Right atrium auricular region (tissue), 2 donors: ENCODE measurements around the gene ERICH6. TPM values are rescaled to one million over a fixed set of nuclear protein-coding genes. Genes with fewer than 3 reads are reported as not detected.

Experiments used
- DNase-seq: peaks from one replicate; pipeline ENCODE4 v3.0.0-alpha.2; 2019; ENCODE audit warnings: low spot score
- H3K27ac ChIP-seq, 2 donors: fragments of 200-600 bp; sonication (generic); 1 replicate in 1 of 2; 2 replicates in 1 of 2; pipeline ENCODE4 v1.5.1; 2016 to 2019
- H3K27me3 ChIP-seq, 2 donors: fragments of 200-600 bp; sonication (generic); one replicate each; pipeline versions ENCODE4 v1.5.1 to v1.6.0; 2017 to 2019
- H3K36me3 ChIP-seq: fragments of 200-600 bp; sonication (generic); one replicate; pipeline ENCODE4 v1.5.1; 2016
- H3K4me1 ChIP-seq, 2 donors: fragments of 200-600 bp; sonication (generic); one replicate each; pipeline versions ENCODE4 v1.5.1 to v1.6.0; 2017 to 2019
- H3K4me3 ChIP-seq, 2 donors: fragments of 200-600 bp; sonication (generic); 1 replicate in 1 of 2; 2 replicates in 1 of 2; pipeline ENCODE4 v1.5.1; 2017 to 2019; ENCODE audit warnings: mild to moderate bottlenecking in 1 of 2, moderate library complexity in 1 of 2
- H3K9me3 ChIP-seq, 2 donors: fragments of 200-600 bp; sonication (generic); one replicate each; pipeline ENCODE4 v1.5.1; 2019
- total RNA-seq, 2 donors: library from RNA; depleted of rRNA; stranded (reverse); fragments of >200 nt; gene quantifications; one replicate each; pipeline ENCODE4 v1.1.0, GENCODE V29; 2016
- TF ChIP-seq, protein P1 (sequence below), 2 donors: fragments of 200-600 bp; sonication (generic); IDR thresholded peaks; one replicate each; pipeline ENCODE4 v1.5.1; 2019; ENCODE audit warnings: antibody characterized with exemption in 2 of 2

Gene ERICH6
- not detected for total RNA-seq

DNA sequence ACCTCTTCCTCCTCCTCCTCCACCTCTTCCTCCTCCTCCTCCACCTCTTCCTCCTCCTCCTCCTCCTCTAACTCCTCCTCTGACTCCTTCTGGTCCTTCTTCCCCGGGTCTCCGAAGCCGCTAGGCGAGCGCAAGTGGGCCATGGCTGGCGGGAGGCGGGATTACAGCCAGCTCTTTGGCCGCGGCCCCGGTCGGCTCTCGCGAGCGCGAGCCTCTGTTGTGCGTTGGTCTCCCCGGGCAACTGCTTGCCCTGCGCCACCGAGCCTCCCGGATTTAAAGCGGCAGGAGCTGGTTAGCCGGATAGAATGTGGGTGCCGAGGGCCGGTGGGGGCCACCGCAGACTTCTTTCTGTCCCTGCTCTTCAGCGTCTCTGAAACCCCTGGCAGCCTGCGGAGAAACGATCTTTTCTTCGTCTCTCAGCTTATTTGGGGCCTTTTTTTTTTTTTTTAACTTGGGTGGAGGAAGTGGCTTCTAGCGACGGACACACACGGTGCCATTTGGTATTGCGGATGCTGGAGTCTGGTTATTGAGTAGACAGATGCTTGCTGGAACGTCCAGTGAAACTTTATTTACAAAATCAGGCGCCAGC is at the start of gene ERICH6:
TSS of gene ERICH6 (minus strand) at position 165 of the 589 bp plus-strand sequence. CDS start at position 143, 22 bp downstream.
- TF ChIP-seq, protein P1, sequence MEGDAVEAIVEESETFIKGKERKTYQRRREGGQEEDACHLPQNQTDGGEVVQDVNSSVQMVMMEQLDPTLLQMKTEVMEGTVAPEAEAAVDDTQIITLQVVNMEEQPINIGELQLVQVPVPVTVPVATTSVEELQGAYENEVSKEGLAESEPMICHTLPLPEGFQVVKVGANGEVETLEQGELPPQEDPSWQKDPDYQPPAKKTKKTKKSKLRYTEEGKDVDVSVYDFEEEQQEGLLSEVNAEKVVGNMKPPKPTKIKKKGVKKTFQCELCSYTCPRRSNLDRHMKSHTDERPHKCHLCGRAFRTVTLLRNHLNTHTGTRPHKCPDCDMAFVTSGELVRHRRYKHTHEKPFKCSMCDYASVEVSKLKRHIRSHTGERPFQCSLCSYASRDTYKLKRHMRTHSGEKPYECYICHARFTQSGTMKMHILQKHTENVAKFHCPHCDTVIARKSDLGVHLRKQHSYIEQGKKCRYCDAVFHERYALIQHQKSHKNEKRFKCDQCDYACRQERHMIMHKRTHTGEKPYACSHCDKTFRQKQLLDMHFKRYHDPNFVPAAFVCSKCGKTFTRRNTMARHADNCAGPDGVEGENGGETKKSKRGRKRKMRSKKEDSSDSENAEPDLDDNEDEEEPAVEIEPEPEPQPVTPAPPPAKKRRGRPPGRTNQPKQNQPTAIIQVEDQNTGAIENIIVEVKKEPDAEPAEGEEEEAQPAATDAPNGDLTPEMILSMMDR (IDR thresholded peaks at IDR 0.05) = peak in 1 of 2 donors; percentile 31
- Histone ChIP-seq H3K4me3 (peak within 1 kb of the TSS; percentile 63 to 69), H3K9me3 (no peaks in the 10 kb centered on the region), H3K36me3 (no peaks in the 10 kb centered on the region), H3K27ac (peak within 1 kb of the TSS; percentile 77), H3K4me1 (peaks cover 0 to 11% of the 10 kb centered on the region in 2 donors), H3K27me3 (no peaks in the 10 kb centered on the region)
- DNase-seq = peak; percentile 93

DNA sequence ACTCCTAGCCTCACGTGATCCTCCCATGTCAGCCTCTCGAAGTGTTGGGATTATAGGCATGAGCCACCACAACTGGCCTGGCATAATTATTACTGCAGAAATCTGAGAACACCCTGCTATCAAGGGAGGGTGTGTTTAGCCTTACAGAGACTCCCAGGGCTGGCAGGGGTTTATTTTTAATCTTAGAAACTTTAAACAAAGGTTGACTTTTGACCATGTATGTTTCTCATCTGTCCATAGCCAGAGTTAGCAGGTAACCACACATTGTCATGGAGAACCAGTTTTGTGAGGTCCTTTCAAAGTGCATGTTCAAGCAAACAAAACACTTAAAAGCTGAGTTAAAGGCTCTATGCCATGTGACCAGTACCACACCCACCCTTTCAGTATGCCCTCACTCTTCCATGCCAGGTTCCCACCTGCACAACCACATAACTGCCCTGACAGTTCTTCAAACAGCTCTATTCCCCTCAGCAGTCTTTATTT is 48.1 kb upstream of the ERICH6 start:
- Histone ChIP-seq H3K4me3 (no peak overlapping the region), H3K27ac (no peak overlapping the region), H3K27me3 (no peaks in the 10 kb centered on the region), H3K4me1 (peaks cover 0 to 48% of the 10 kb centered on the region in 2 donors), H3K36me3 (no peaks in the 10 kb centered on the region), H3K9me3 (no peaks in the 10 kb centered on the region)
- DNase-seq = no peak
- TF ChIP-seq, protein P1 (IDR thresholded peaks at IDR 0.05) = no peak

DNA sequence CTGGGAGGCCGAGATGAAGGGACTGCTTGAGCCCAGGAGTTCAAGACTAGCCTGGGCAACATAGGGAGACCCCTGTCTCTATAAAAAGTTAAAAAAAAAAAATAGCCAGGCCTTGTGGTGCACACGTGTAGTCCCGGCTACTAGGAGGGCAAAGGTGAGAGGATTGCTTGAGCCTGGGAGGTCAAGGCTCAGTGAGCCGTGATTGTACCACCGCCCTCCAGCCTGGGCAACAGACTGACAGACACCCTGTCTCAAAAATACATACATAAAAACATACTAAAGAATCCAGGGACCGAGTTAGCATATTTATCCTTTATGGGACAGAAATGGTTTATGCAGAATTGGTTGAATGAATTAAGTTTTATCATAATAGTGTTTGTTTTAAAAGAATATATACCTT is 45.5 kb upstream of the ERICH6 start:
- no peak for DNase-seq
- peaks cover 0 to 54% of the 10 kb centered on the region in 2 donors for H3K4me1 ChIP-seq
- no peak overlapping the region for H3K27ac ChIP-seq
- no peaks in the 10 kb centered on the region for H3K9me3 ChIP-seq
- TF ChIP-seq, protein P1 (IDR thresholded peaks at IDR 0.05) = no peak
- no peak overlapping the region for H3K4me3 ChIP-seq
- no peaks in the 10 kb centered on the region for H3K27me3 ChIP-seq
- H3K36me3 ChIP-seq = no peaks in the 10 kb centered on the region

DNA sequence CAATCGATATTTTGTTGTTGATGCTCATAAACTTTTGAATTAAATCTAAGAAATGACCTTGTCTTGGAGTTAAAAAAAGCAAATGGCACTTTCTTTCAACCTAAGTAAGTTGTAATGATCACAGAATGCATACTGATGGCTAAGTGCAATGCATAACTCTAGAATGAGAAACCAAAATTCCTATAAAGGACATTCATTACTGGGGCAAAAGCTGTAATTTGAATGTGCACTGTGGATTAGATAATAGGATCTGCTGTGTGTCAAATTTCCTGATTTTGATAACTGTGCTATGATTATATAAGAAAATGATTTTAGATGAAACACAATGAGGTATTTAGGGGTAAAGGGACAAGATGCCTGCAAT is 44.9 kb upstream of the ERICH6 start:
- no peaks in the 10 kb centered on the region for H3K9me3 ChIP-seq
- no peaks in the 10 kb centered on the region for H3K27me3 ChIP-seq
- DNase-seq = no peak
- H3K36me3 ChIP-seq = no peaks in the 10 kb centered on the region
- H3K4me3 ChIP-seq = no peak overlapping the region
- TF ChIP-seq, protein P1 (IDR thresholded peaks at IDR 0.05) = no peak
- H3K4me1 ChIP-seq = peaks cover 0 to 60% of the 10 kb centered on the region in 2 donors
- H3K27ac ChIP-seq = no peak overlapping the region

DNA sequence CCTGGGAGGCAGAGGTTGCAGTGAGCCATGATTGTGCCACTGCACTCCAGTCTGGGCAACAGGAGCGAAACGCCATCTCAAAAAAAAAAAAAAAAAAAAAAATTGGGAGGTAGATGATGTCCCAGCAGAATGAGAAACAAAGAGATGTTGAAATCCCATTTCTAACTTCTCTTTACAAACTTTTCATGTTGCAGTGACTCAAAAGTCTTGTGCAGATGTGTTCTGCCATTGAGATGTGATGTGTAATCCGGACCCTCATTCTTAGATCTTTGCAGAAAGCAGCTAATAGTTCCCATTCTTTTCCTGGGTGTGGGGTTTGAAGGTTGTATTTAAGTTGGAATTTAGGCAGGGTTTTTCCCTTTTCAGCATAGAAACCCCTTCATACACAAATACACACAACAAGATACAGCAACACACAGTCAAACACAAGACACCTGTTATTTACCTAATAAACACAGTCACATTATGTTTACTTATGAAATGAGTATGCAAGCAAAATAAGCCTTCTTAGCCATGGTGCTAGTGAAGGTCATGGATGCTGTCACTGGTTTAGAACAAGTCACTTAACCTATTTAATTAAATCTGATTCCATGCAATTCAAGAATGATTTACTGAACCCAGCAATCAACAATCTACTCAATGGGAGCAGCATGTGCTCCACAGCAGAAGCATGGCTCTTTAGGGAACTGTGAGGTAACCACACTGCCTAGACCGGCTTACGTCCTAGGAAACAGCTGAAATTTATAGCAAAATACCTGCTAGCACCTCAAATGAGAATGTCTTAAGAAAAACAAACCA is 44.4 kb upstream of the ERICH6 start:
- Histone ChIP-seq H3K27ac (no peak overlapping the region), H3K9me3 (no peaks in the 10 kb centered on the region), H3K4me3 (no peak overlapping the region), H3K27me3 (no peaks in the 10 kb centered on the region), H3K36me3 (no peaks in the 10 kb centered on the region), H3K4me1 (peaks cover 0 to 64% of the 10 kb centered on the region in 2 donors)
- TF ChIP-seq, protein P1 (IDR thresholded peaks at IDR 0.05) = no peak
- no peak for DNase-seq
